Panc1 (cell line): ENCODE data around the gene FGF23.

Experiments
- POLR2AphosphoS5 ChIP-seq: IDR thresholded peaks from 2 replicates; pipeline ENCODE4 v1.6.1; 2012; ENCODE audit warnings: mild to moderate bottlenecking, low read depth, low read length, moderate library complexity
- SIN3A ChIP-seq: IDR thresholded peaks from 2 replicates; pipeline ENCODE4 v1.6.1; 2012; ENCODE audit warnings: low read depth, mild to moderate bottlenecking, low read length, moderate library complexity, borderline replicate concordance; ENCODE audit not compliant: insufficient read depth
- TF ChIP-seq, protein P1 (sequence below): fragments of 450-650 bp; IDR thresholded peaks from 2 replicates; pipeline ENCODE4 v1.5.1; 2017; ENCODE audit warnings: mild to moderate bottlenecking
- TF ChIP-seq, protein P2 (sequence below), 2 experiments: IDR thresholded peaks; 2 replicates each; pipeline ENCODE4 v1.6.1; 2011 to 2012; ENCODE audit warnings: low read depth in 2 of 2, control low read depth in 1 of 2, low read length in 1 of 2, mild to moderate bottlenecking in 1 of 2, moderate library complexity in 1 of 2; ENCODE audit not compliant: insufficient read depth in 1 of 2

DNA sequence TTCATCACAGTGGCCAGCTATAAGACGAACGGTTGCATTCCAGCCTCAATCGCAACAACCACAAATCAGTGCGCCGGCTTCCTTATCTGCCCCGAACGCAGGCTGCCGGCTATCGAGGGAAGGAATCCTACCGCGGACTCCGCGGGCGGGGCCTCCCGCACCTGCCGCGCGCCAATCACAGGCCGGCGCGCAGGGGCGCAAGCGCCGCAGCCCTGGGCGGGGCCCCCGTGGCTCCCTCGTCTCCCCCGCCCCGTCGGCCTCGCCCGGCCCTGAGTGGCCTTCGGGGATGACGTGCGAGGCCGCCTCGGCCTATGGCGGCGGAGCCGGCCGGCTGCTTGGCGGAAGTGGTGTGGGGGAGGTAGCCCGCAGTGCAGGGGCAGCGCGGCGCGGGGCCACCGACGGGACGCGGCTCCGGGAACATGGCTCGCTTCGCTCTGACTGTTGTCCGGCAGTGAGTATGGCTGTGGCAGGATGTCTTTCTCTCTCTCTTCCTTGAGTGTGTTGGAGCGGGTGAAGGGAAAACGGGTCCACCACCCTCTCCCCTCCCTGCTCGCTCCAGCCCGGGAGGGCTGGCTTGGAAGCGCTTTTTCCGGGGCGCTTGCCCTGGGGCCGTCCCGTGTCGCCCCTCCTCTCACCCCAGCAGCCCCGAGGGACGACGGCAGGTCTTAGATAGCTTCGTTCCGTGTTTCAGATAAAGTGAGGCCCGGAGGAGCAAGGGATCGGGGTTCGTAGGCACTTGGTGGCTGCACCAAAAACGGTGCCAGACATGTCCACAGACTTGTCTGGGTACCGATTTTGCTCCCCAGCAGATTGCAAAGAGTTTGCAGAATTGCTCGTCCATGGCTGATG, 58.4 kb downstream of the FGF23 start, which contains the start of gene TIGAR:
- peak; percentile 80 for TF ChIP-seq POLR2AphosphoS5
- TF ChIP-seq, protein P1, sequence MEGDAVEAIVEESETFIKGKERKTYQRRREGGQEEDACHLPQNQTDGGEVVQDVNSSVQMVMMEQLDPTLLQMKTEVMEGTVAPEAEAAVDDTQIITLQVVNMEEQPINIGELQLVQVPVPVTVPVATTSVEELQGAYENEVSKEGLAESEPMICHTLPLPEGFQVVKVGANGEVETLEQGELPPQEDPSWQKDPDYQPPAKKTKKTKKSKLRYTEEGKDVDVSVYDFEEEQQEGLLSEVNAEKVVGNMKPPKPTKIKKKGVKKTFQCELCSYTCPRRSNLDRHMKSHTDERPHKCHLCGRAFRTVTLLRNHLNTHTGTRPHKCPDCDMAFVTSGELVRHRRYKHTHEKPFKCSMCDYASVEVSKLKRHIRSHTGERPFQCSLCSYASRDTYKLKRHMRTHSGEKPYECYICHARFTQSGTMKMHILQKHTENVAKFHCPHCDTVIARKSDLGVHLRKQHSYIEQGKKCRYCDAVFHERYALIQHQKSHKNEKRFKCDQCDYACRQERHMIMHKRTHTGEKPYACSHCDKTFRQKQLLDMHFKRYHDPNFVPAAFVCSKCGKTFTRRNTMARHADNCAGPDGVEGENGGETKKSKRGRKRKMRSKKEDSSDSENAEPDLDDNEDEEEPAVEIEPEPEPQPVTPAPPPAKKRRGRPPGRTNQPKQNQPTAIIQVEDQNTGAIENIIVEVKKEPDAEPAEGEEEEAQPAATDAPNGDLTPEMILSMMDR, result no peak
- TF ChIP-seq, protein P2, sequence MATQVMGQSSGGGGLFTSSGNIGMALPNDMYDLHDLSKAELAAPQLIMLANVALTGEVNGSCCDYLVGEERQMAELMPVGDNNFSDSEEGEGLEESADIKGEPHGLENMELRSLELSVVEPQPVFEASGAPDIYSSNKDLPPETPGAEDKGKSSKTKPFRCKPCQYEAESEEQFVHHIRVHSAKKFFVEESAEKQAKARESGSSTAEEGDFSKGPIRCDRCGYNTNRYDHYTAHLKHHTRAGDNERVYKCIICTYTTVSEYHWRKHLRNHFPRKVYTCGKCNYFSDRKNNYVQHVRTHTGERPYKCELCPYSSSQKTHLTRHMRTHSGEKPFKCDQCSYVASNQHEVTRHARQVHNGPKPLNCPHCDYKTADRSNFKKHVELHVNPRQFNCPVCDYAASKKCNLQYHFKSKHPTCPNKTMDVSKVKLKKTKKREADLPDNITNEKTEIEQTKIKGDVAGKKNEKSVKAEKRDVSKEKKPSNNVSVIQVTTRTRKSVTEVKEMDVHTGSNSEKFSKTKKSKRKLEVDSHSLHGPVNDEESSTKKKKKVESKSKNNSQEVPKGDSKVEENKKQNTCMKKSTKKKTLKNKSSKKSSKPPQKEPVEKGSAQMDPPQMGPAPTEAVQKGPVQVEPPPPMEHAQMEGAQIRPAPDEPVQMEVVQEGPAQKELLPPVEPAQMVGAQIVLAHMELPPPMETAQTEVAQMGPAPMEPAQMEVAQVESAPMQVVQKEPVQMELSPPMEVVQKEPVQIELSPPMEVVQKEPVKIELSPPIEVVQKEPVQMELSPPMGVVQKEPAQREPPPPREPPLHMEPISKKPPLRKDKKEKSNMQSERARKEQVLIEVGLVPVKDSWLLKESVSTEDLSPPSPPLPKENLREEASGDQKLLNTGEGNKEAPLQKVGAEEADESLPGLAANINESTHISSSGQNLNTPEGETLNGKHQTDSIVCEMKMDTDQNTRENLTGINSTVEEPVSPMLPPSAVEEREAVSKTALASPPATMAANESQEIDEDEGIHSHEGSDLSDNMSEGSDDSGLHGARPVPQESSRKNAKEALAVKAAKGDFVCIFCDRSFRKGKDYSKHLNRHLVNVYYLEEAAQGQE (IDR thresholded peaks at IDR 0.05; ENCODE audit: insufficient read depth in 1 of 2, low read depth in 2 of 2, low read length in 1 of 2), result no peak
- 0 out of 2 replicates have a peak, but pooled peaks have one; percentile 64 for TF ChIP-seq SIN3A
